ENCODE measurements around the gene GET4.

GET4 gene

DNA sequence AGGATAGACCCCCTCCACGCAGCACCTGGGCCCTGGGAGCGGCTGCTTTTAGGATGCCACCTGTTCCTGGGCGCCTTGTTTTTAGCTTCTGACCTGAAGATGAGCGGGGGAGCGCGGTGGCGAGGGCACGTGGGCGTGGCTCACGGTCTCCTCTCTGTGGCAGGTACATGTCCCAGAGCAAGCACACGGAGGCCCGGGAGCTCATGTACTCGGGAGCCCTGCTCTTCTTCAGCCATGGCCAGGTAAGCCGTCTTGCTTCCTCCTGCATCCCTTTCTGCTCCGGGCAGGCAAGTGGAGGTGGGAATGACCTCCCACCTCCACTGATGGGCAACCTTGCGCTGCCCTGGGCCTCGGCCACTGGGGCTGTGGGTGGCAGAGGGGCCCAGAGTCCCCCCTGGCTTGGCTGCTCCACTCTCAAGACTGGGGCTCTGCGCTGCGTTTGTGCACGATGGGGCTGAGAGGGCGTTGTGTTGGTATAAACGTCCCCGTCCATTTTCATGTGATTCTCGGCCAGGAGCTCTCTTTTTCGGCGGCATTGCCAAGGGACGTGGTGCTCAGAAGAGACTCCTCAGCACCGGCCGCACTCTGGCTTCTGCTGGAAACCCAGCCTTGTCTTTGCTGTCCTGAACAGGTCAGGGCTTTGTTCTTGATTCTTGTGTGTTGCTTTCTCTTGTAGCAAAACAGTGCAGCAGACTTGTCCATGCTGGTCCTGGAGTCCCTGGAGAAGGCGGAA is 9.7 kb downstream of the GET4 start:
- no peak for DNase-seq

DNA sequence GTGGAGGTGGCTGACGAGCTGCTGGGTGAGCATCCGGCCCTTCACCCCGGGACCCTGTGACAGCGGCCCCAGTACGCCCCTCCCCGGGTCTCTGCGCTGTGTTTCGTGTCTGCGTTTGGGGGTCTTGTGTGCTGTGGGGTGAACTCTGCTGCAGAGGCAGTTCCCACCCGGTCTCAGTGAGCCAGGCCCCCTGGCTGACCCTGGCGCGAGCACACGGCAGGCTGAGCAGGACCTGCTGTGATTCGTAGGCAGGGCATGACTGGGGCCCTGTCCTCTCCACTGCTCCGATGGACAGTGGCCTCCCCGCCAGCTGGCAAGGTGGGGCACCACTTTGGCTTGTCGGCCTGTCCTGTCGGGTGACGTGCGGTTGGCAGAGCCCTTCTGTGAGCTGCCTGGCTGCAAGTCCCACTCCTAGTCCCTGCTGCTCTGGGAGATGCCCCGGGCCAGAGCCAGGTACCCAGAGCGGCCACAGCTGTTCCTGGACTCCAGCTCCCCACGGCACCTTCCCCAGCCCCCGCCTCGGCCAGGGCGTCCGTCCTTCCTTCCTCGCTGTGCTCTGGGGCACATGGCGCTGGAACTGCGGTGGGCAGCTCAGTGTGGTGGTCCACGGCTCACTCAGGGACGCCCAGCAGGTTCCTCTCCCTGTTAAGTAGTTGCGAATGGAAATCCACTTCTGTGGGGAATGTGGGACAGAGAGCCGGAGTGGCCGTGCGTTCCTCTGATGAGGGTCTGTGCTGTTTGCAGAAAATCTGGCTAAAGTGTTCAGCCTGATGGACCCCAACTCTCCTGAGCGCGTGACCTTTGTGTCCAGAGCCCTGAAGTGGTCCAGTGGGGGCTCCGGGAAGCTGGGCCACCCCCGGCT is 10.5 kb downstream of the GET4 start:
- peak in 1 of 56 donors; percentile 39 for DNase-seq

- no peak for DNase-seq
These were observed 11.1 kb downstream of the GET4 start for GRCh38 chr7:887488-887820.

- DNase-seq, result peak in 5 of 56 donors; percentile 8 to 44 (median 35)
These were observed 12.0 kb downstream of the GET4 start for GRCh38 chr7:888081-889024.

DNA sequence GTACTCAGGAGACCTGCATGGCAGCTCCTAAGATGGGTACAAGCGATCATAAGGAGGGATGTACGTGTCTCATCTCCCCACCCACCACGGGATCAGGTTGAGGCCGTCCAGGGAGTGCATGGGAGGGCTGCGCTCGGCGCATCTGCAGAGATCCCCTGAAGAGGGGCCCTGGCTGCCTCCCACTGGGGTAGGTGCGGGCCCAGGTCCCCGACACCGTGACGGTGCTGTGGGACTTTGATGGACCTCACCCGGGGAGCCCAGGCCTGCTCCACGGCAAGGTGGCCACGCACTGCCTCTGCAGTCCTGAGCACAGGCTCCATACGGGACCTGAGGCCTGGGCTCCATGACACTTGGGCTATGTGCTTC is 12.7 kb downstream of the GET4 start:
- no peak for DNase-seq

GRCh38 chr7:889391-889790 is 13.0 kb downstream of the GET4 start:
- DNase-seq, result no peak

DNA sequence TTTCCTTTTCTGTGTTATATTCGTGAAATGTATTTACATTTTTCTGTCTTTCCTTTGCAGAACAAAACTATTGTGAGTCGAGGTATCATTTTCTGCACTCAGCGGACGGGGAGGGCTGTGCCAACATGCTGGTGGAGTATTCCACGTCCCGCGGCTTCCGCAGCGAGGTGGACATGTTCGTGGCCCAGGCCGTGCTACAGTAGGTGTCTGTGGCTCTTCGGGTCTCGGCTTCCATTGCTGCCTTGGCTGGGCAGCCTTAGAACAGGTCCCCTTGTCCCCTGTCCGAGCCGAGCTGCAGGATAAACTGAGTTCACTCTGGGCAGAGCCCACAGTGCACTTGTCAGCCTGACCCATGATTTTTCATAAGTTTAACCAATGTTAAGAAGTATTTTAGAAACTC is 14.5 kb downstream of the GET4 start:
- no peak for DNase-seq

- no peak for DNase-seq
These were observed 14.9 kb downstream of the GET4 start for GRCh38 chr7:891291-891690.

DNA sequence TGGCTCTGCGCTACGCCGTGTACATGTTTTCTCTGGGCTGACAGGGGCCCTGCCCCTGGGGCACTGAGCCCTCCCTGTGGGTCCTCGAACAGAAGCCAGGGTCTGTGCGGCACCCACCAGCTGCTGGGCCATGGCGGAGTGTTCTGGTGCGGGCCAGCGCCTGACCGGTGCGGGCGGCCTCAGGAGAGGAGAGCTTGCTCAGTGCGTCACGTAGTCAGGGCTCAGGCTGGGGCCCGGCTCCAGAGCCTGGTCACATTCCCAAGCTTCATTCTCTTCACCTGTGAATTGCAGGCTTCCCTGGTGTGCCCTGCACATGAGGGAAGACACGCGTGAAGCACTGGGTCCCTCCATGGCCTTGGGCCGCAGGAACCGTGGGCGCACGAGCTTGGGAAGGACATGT is 15.5 kb downstream of the GET4 start:
- DNase-seq, result no peak

GRCh38 chr7:892648-893593 is 16.6 kb downstream of the GET4 start:
- DNase-seq, result no peak

- no peak for DNase-seq
These were observed 17.3 kb downstream of the GET4 start for GRCh38 chr7:893686-894085.

DNA sequence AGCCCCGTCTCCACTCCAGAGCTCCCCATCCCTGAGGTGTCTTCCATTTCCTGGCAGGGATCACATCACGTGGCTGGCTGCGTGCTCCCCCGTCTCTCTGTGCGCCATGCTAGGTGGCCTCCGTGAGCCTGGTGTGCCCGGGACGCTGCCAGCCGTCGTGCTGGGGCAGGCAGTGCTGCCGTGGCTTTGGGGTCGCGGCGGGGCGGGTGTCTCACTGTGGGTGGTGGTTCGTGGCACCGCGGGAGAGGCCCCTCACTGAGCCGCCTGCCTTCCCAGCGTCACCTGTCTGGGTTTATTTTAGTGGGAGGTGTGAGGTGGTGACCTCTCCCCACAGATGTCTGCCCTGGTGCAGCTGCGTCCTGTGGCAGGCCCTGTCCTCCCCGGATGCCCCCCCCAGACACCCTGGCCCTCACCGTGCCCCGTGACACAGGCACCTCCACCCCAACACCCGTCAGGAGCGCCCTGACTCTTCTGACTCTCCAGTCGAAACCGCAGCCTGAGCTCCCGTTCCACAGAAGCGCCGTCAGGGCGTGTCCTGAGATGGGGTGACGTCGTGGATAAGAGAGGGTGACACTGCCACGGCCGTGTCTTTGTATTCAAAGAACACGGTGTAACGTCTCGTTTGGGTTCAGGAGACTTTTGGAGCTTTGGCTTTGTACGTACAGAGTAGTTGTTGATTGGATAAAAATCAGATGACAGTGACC is 18.0 kb downstream of the GET4 start:
- no peak for DNase-seq

GRCh38 chr7:894927-895450 is 18.6 kb downstream of the GET4 start:
- no peak for DNase-seq

- no peak for DNase-seq
These were observed 19.2 kb downstream of the GET4 start for GRCh38 chr7:895451-896052.

DNA sequence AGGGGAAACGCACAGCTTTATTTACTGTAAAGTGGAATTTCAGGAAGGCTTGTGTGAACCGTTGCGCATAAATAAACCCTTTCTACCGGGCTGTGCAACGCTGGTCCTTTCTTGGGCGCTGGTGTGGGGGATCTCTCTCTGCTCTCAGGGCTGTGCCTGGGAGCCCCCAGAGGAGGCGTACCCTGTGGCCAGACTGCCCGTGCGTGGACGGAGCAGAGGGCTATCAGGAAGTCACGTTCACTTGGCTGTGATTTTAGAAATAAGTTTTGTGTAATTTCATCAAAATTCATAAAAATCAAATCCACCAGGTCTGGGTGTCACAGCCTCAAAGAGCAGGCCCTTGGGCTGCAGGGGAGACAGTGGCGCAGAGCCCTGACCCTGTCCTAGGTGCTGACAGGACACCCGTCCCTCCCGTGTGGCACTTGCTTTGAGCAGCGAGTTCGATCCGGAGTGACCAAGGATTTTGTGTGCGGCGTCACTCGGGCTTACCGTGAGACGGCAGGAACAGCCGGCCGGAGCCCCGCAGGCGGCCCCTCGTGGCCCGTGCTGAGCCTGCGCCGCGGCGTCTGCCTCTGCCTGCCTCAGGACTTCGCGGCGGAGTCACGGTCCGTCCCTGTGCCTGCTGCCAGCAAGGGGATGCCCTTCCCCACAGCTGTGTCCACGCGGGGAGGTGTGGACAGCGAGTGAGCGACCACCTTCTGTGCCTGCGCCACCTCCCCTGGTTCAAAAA is 20.2 kb downstream of the GET4 start:
- DNase-seq, result no peak

DNA sequence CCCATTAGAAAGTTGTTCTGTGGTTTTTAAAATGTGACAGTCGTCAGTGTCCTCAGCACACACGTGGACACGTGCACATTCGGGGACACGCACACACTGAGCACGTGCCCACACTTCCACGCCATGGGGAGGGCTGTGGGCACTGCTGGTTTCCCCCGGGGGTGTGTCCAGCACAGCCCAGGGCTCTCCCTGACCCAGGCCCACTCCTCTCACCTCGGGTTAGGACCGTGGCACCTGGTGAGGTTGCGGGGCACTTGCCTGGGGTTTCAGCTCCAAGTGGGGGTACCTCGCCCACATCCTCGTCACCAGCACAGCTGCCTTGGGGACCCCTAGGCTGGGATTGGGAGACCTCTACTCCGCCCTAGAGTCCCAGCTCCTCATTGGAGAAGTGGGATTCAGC is 20.7 kb downstream of the GET4 start:
- no peak for DNase-seq

DNA sequence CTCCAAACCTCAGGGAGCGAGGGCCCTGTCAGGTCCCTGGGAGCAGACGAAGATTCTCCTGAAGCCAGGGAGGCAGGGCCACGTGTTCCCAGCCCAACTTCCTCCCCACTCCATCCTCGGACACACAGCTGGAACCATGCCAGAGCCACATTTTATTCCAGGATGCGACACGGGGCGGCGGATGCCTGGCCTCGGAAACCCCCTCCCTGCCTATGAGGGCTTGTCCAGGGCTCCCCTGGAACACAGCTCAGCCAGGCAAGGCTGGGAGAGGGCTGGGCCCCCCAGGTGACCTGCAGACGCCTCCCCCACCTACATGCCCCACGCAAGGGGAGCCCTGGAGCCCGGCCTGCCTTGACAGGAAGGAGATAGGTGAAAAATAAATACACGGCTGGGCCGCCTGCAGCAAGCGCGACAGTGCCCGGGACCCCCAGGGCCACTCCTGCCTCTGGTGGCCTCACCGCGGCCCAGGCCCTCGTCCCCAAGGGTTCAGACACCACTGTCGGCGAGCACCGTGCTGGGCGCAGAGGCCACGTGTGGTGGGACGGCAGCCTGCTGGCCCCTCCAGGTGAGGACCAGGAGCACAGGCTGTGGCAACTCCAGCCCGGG is 21.5 kb downstream of the GET4 start:
- no peak for DNase-seq

GRCh38 chr7:898460-898854 is 22.1 kb downstream of the GET4 start:
- DNase-seq, result no peak
